GM19438 (cell line): ENCODE results near the gene RETN.
A peak's percentile ranks its signal among the peaks of the same experiment; 100 is the strongest.

Experiments
- ATAC-seq: cut with Tn5 transposase; IDR thresholded peaks from one replicate; pipeline ENCODE4 v1.9.1; 2021; ENCODE audit warnings: low read depth; ENCODE audit not compliant: unreplicated experiment

The RETN gene

GRCh38 chr19:7681340-7682174, 12.7 kb downstream of the RETN start:
- ATAC-seq: no peak

GRCh38 chr19:7682175-7682855, 13.5 kb downstream of the RETN start:
- ATAC-seq: no peak

GRCh38 chr19:7685546-7686445, 16.9 kb downstream of the RETN start:
- no peak for ATAC-seq

- no peak for ATAC-seq
Observed at GRCh38 chr19:7687177-7687576, 18.3 kb downstream of the RETN start.

- no peak for ATAC-seq
Observed at GRCh38 chr19:7689165-7689564, 20.3 kb downstream of the RETN start.

GRCh38 chr19:7690779-7691258, 22.0 kb downstream of the RETN start:
- no peak for ATAC-seq

- ATAC-seq: no peak
Observed at GRCh38 chr19:7691497-7691896, 22.6 kb downstream of the RETN start.

GRCh38 chr19:7692417-7693088, 23.7 kb downstream of the RETN start:
- ATAC-seq: no peak

- no peak for ATAC-seq
Observed at GRCh38 chr19:7694499-7694898, 25.6 kb downstream of the RETN start.

GRCh38 chr19:7697721-7698287, 29.0 kb downstream of the RETN start:
- no peak for ATAC-seq

- ATAC-seq: no peak
Observed at GRCh38 chr19:7698583-7698982, 29.7 kb downstream of the RETN start.

- ATAC-seq: no peak
Observed at GRCh38 chr19:7699003-7699402, 30.2 kb downstream of the RETN start.

GRCh38 chr19:7699417-7700401, 30.9 kb downstream of the RETN start:
- no peak for ATAC-seq

- ATAC-seq: no peak
Observed at GRCh38 chr19:7701049-7701653, 32.3 kb downstream of the RETN start.

GRCh38 chr19:7701654-7702457, 33.0 kb downstream of the RETN start, which contains the start of gene FCER2:
Gene FCER2, minus strand, starts transcription at chr19:7702131. Its CDS starts 2,371 bp downstream, at chr19:7699760.
- ATAC-seq: peak; percentile 63

- no peak for ATAC-seq
Observed at GRCh38 chr19:7703332-7703731, 34.5 kb downstream of the RETN start.

- ATAC-seq: no peak
Observed at GRCh38 chr19:7704280-7705060, 35.6 kb downstream of the RETN start.
